Measurements from ENCODE around the gene NPFF.

DNA sequence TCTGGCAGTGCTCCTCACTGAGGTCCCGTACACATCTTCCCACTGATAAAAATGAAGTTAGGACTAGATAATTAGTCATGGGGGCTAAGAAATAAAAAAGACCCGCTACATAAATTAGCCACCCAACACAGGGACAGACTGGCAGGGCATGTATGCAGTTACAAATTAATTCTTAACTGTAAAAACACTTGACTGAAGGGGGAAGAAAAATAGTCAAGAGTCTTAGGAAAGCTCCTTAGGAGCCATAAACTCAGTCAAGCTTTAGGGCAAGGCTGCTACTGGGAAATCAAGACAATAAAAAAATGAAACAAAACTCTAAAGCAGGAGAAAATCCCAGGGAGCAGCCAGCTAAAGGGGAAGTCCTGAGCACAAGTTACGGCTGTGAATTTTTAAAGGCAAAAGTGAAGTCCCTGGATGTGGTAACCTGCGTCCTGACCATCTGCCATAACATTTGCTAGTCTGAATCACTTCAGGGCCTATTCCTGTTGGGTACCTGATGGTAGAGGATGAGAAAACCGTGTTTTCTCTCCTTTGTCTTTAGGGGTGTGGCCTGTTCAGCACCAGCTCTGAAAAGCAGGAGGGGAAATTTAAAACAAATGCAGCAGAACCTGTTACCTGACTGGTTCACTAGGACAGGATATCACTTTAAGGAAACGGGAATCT lies 7.5 kb upstream of the NPFF start:
- TF ChIP-seq CTCF (IDR thresholded peaks at IDR 0.05): no peak
- no peak for TF ChIP-seq POLR2A (IDR thresholded peaks at IDR 0.05)
- TF ChIP-seq POLR2AphosphoS5 (IDR thresholded peaks at IDR 0.05): no peak
